H7 (cell line): ENCODE measurements around the gene POLD4. TPM values are rescaled to one million over a fixed set of nuclear protein-coding genes. Genes with fewer than 3 reads are reported as not detected.

Experiments used
- DNase-seq: peaks from one replicate; pipeline ENCODE4 v3.0.0; 2012
- H3K27me3 ChIP-seq: 2 replicates; pipeline ENCODE4 v1.6.0; 2011; ENCODE audit warnings: mild to moderate bottlenecking, low read length; ENCODE audit not compliant: control insufficient read depth, insufficient read depth
- H3K36me3 ChIP-seq: replicated peaks from 2 replicates; pipeline ENCODE4 v1.5.1; 2011; ENCODE audit warnings: low read length; ENCODE audit not compliant: control insufficient read depth, insufficient read depth
- H3K4me3 ChIP-seq: 2 replicates; pipeline ENCODE4 v1.5.1; 2011; ENCODE audit warnings: low read depth, mild to moderate bottlenecking, control low read depth, low read length, moderate library complexity; ENCODE audit not compliant: insufficient read depth
- total RNA-seq: library from RNA; depleted of rRNA; stranded (reverse); fragments of >200 nt; shearing (Covaris generic); gene quantifications from 2 replicates; pipeline ENCODE4 v1.2.3, GENCODE V29; 2014

The POLD4 gene
- total RNA-seq, 1 experiment from 2014 or later = 49.8 TPM

GRCh38 chr11:67369275-67369674 lies 15.9 kb upstream of the POLD4 start:
- no peak for DNase-seq
- peaks cover 13% of the 10 kb centered on the region for H3K27me3 ChIP-seq
- no peaks in the 10 kb centered on the region for H3K36me3 ChIP-seq
- H3K4me3 ChIP-seq = no peak overlapping the region

- no peak for DNase-seq
- H3K36me3 ChIP-seq = no peaks in the 10 kb centered on the region
- H3K27me3 ChIP-seq = peaks cover 13% of the 10 kb centered on the region
- H3K4me3 ChIP-seq = no peak overlapping the region
Observed at GRCh38 chr11:67368621-67369020, 15.3 kb upstream of the POLD4 start.

GRCh38 chr11:67367761-67368227 lies 14.4 kb upstream of the POLD4 start:
- H3K27me3 ChIP-seq = peaks cover 13% of the 10 kb centered on the region
- DNase-seq = peak; percentile 48
- H3K36me3 ChIP-seq = no peaks in the 10 kb centered on the region
- H3K4me3 ChIP-seq = no peak overlapping the region

GRCh38 chr11:67366961-67367760 lies 13.8 kb upstream of the POLD4 start:
- H3K36me3 ChIP-seq = no peaks in the 10 kb centered on the region

GRCh38 chr11:67366546-67366945 lies 13.2 kb upstream of the POLD4 start:
- no peaks in the 10 kb centered on the region for H3K36me3 ChIP-seq
- H3K27me3 ChIP-seq = peaks cover 6% of the 10 kb centered on the region
- no peak overlapping the region for H3K4me3 ChIP-seq
- no peak for DNase-seq

More at GRCh38 chr11:67366961-67367760, 13.8 kb upstream of the POLD4 start:
- DNase-seq = peak; percentile 54
- peaks cover 12% of the 10 kb centered on the region for H3K27me3 ChIP-seq
- H3K4me3 ChIP-seq = no peak overlapping the region

- H3K27me3 ChIP-seq = peaks cover 2% of the 10 kb centered on the region
- DNase-seq = peak; percentile 80
- H3K36me3 ChIP-seq = no peaks in the 10 kb centered on the region
- H3K4me3 ChIP-seq = no peak overlapping the region
Observed at GRCh38 chr11:67365736-67366444, 12.5 kb upstream of the POLD4 start.

GRCh38 chr11:67364783-67365722 lies 11.7 kb upstream of the POLD4 start:
- no peaks in the 10 kb centered on the region for H3K36me3 ChIP-seq
- H3K4me3 ChIP-seq = no peak overlapping the region
- peaks cover 2% of the 10 kb centered on the region for H3K27me3 ChIP-seq
- no peak for DNase-seq

GRCh38 chr11:67364169-67364568 lies 10.8 kb upstream of the POLD4 start:
- no peak for DNase-seq
- Histone ChIP-seq H3K27me3 (peaks cover under 1% of the 10 kb centered on the region), H3K36me3 (no peaks in the 10 kb centered on the region), H3K4me3 (no peak overlapping the region)

GRCh38 chr11:67357831-67358670 lies 4.7 kb upstream of the POLD4 start:
- H3K4me3 ChIP-seq = no peak overlapping the region

GRCh38 chr11:67356864-67357561 lies 3.7 kb upstream of the POLD4 start:
- H3K4me3 ChIP-seq = no peak overlapping the region
- no peaks in the 10 kb centered on the region; the same call in 1 of the 2 replicates for H3K27me3 ChIP-seq
- DNase-seq = peak; percentile 93
- no peaks in the 10 kb centered on the region for H3K36me3 ChIP-seq

More at GRCh38 chr11:67357831-67358670, 4.7 kb upstream of the POLD4 start:
- DNase-seq = peak; percentile 10
- no peaks in the 10 kb centered on the region; the same call in 1 of the 2 replicates for H3K27me3 ChIP-seq
- no peaks in the 10 kb centered on the region for H3K36me3 ChIP-seq

- Histone ChIP-seq H3K4me3 (no peak overlapping the region), H3K36me3 (no peaks in the 10 kb centered on the region), H3K27me3 (no peaks in the 10 kb centered on the region; the same call in 1 of the 2 replicates)
- peak; percentile 25 for DNase-seq
Observed at GRCh38 chr11:67356387-67356863, 3.1 kb upstream of the POLD4 start.

- no peak for DNase-seq
- Histone ChIP-seq H3K27me3 (no peaks in the 10 kb centered on the region; the same call in 1 of the 2 replicates), H3K4me3 (no peak overlapping the region), H3K36me3 (no peaks in the 10 kb centered on the region)
Observed at GRCh38 chr11:67355794-67356386, 2.5 kb upstream of the POLD4 start.
